LHCN-M2 (cell line): ENCODE results near the gene MYOG. TPM values are rescaled to one million over a fixed set of nuclear protein-coding genes. Genes with fewer than 3 reads are reported as not detected.

ENCODE experiments used
- total RNA-seq: library from RNA; depleted of rRNA; stranded (reverse); fragments of >200 nt; gene quantifications from 2 replicates; pipeline ENCODE4 v1.2.3, GENCODE V29; 2014; rRNA removed

The MYOG gene
- total RNA-seq, 1 experiment from 2014 or later: 5.7 TPM

Other genes with a start within 250 kb of the MYOG start
- 6.6 and 7.1 TPM in 2 replicates for gene RABIF, start 196.9 kb downstream of the MYOG start, total RNA-seq
- gene KLHL12, start 158.8 kb downstream of the MYOG start, total RNA-seq: 30.7 and 35.6 TPM in 2 replicates
- 95.3 and 102 TPM in 2 replicates for gene ADIPOR1, start 127.7 kb downstream of the MYOG start, total RNA-seq
- gene CYB5R1, start 118.8 kb downstream of the MYOG start, total RNA-seq: 84.9 and 114 TPM in 2 replicates
- 67.0 and 73.5 TPM in 2 replicates for gene TMEM183A, start 78.6 kb downstream of the MYOG start, total RNA-seq
- gene PPFIA4, start 59.5 kb downstream of the MYOG start, total RNA-seq: 24.1 and 33.2 TPM in 2 replicates
- gene ADORA1, start 41.7 kb upstream of the MYOG start, total RNA-seq: 9.7 and 19.1 TPM in 2 replicates
- 2.8 and 13.7 TPM in 2 replicates for gene MYBPH, start 89.8 kb upstream of the MYOG start, total RNA-seq
- gene CHI3L1, start 100.7 kb upstream of the MYOG start, total RNA-seq: 0.17 TPM in 1 of 2 replicates, not detected in the other
- 2.4 and 3.9 TPM in 2 replicates for gene CHIT1, start 143.7 kb upstream of the MYOG start, total RNA-seq
- 19.0 and 30.4 TPM in 2 replicates for gene BTG2, start 219.5 kb upstream of the MYOG start, total RNA-seq